Glutamatergic neuron (in vitro differentiated cells): ENCODE measurements around the gene NECTIN2. TPM values are rescaled to one million over a fixed set of nuclear protein-coding genes. Genes with fewer than 3 reads are reported as not detected.

ENCODE experiments used
- DNase-seq: peaks from one replicate; pipeline ENCODE4 v3.0.0; 2022
- H3K27ac Mint-ChIP-seq: one replicate; pipeline ENCODE4 v1.8.0; 2020; ENCODE audit warnings: mild to moderate bottlenecking, mixed read lengths, inconsistent platforms; ENCODE audit not compliant: unreplicated experiment
- H3K27me3 Mint-ChIP-seq: one replicate; pipeline ENCODE4 v1.8.0; 2020; ENCODE audit warnings: mild to moderate bottlenecking, moderate library complexity, mixed read lengths, inconsistent platforms; ENCODE audit not compliant: unreplicated experiment
- H3K36me3 Mint-ChIP-seq: one replicate; pipeline ENCODE4 v1.8.0; 2020; ENCODE audit warnings: mild to moderate bottlenecking, mixed read lengths, inconsistent platforms; ENCODE audit not compliant: unreplicated experiment
- H3K4me1 Mint-ChIP-seq: one replicate; pipeline ENCODE4 v1.8.0; 2020; ENCODE audit warnings: mild to moderate bottlenecking, low read depth, mixed read lengths, inconsistent platforms; ENCODE audit not compliant: unreplicated experiment
- H3K4me3 Mint-ChIP-seq: one replicate; pipeline ENCODE4 v1.8.0; 2020; ENCODE audit warnings: mild to moderate bottlenecking, mixed read lengths, inconsistent platforms; ENCODE audit not compliant: unreplicated experiment
- H3K9me3 Mint-ChIP-seq: one replicate; pipeline ENCODE4 v1.8.0; 2020; ENCODE audit warnings: mild to moderate bottlenecking, moderate library complexity, mixed read lengths, inconsistent platforms; ENCODE audit not compliant: unreplicated experiment
- CTCF ChIP-seq: fragments of 200-600 bp; sonication (generic); IDR thresholded peaks from one replicate; pipeline ENCODE4 v1.5.0; 2021; ENCODE audit not compliant: partially characterized antibody, unreplicated experiment
- total RNA-seq: library from RNA; stranded (reverse); fragmentation: NEBNext Ultra II Directional; extraction: Animal tissue kit (Norgen Biotek cat#: 25700); gene quantifications from one replicate; pipeline ENCODE4 v1.2.1, GENCODE V29; 2021; ENCODE audit not compliant: unreplicated experiment

Gene NECTIN2
- total RNA-seq, 1 donor from 2014 or later, result 108 TPM

DNA sequence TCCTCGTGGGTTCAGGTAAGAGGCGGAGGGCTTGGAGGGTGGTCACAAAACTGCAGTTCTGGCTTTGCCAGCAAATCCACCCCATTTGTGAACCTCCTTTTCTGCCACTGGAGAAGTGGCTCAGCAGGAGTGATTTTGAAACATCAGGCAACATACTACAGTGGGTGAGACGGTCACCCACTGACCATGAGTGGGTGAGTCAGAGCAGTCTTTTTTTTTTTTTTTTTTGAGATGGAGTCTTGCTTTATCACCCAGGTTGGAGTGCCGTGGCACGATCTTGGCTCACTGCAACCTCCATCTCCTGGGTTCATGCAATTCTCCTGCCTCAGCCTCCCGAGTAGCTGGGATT, 47.9 kb downstream of the NECTIN2 start:
- no peak for TF ChIP-seq CTCF
- Mint-ChIP-seq H3K27me3 (peaks cover 19% of the 10 kb centered on the region), H3K4me1 (peaks cover 10% of the 10 kb centered on the region), H3K27ac (no peak overlapping the region), H3K9me3 (peaks cover 14% of the 10 kb centered on the region), H3K4me3 (no peak overlapping the region), H3K36me3 (no peaks in the 10 kb centered on the region)
- no peak for DNase-seq

DNA sequence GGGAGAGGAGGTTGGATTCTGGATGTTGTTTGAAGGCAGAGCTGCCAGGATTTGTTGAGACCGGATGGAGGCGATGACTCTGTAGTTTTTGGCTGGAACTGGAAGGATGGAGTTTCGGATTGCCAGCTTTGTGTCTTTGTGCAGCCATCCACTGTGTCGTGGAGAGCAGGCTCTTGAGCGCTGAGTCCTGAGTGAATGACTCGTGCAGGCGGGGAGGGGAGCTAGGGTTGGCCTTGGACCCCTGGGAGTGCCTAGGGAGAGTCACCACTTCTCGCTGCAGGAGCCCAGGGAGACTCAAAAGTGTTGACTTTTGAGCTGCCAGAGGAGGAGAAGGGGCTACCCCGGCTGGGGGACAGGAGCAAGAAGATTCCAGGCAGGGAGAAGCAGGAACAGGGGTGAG, 48.8 kb downstream of the NECTIN2 start:
- H3K36me3 Mint-ChIP-seq, result no peaks in the 10 kb centered on the region
- DNase-seq, result no peak
- no peak overlapping the region for H3K27ac Mint-ChIP-seq
- H3K4me1 Mint-ChIP-seq, result peaks cover 9% of the 10 kb centered on the region
- H3K4me3 Mint-ChIP-seq, result no peak overlapping the region
- TF ChIP-seq CTCF, result no peak
- peaks cover 18% of the 10 kb centered on the region for H3K27me3 Mint-ChIP-seq
- H3K9me3 Mint-ChIP-seq, result peaks cover 13% of the 10 kb centered on the region

DNA sequence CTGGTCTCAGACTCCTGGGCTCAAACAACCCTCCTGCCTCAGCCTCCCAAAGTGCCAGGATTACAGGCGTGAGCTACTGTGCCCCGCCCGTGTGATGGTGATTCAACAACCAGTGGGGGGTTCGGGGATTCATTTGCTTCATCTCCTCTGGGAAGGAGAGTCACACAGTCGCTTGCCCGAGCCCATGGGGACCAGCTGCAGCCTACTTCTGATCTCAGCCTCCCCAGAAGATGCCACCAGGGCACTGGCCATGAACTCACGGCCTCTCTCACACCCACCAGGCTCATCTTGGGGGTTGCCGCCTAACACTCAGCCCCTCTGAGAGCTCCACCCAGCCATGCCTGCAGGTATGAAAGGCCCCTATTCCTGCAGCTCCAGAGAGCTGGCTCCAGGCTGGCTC, 51.7 kb downstream of the NECTIN2 start:
- peaks cover 4% of the 10 kb centered on the region for H3K9me3 Mint-ChIP-seq
- no peaks in the 10 kb centered on the region for H3K36me3 Mint-ChIP-seq
- H3K4me3 Mint-ChIP-seq, result no peak overlapping the region
- TF ChIP-seq CTCF, result no peak
- no peaks in the 10 kb centered on the region for H3K4me1 Mint-ChIP-seq
- no peak for DNase-seq
- H3K27me3 Mint-ChIP-seq, result peaks cover 6% of the 10 kb centered on the region
- no peak overlapping the region for H3K27ac Mint-ChIP-seq

- Mint-ChIP-seq H3K9me3 (peaks cover 2% of the 10 kb centered on the region), H3K4me1 (no peaks in the 10 kb centered on the region), H3K27ac (no peak overlapping the region), H3K4me3 (no peak overlapping the region), H3K36me3 (no peaks in the 10 kb centered on the region), H3K27me3 (peaks cover 7% of the 10 kb centered on the region)
- DNase-seq, result no peak
- TF ChIP-seq CTCF, result no peak
Observed at GRCh38 chr19:44900328-44901244, 54.5 kb downstream of the NECTIN2 start.

GRCh38 chr19:44903216-44903601, 57.1 kb downstream of the NECTIN2 start:
- no peaks in the 10 kb centered on the region for H3K4me1 Mint-ChIP-seq
- H3K4me3 Mint-ChIP-seq, result no peak overlapping the region
- peaks cover 6% of the 10 kb centered on the region for H3K27me3 Mint-ChIP-seq
- DNase-seq, result no peak
- TF ChIP-seq CTCF, result no peak
- no peak overlapping the region for H3K27ac Mint-ChIP-seq
- H3K36me3 Mint-ChIP-seq, result no peaks in the 10 kb centered on the region
- peaks cover 2% of the 10 kb centered on the region for H3K9me3 Mint-ChIP-seq
